HEK293 (cell line): Measurements from ENCODE around the gene PPM1F.

Experiments
- CTCF ChIA-PET: fragments of 350-600 bp; formaldehyde crosslinking; extraction: SDS; loops from one replicate; lab custom pipeline; 2021; ENCODE audit warnings: antibody characterized with exemption; lab: Yijun Ruan, JAX
- POLR2A ChIA-PET: fragments of 300-600 bp; formaldehyde crosslinking; extraction: SDS; loops from one replicate; lab custom pipeline; 2020; ENCODE audit warnings: antibody characterized with exemption, inconsistent platforms; lab: Yijun Ruan, JAX
- H3K27ac ChIP-seq: fragments of 200-500 bp; sonication (Bioruptor generic); 2 replicates; pipeline ENCODE4 v1.5.1; 2014; ENCODE audit warnings: low read depth, low read length, control low read depth, inconsistent platforms; ENCODE audit errors: extremely low read depth
- H3K36me3 ChIP-seq, 2 experiments: fragments of 200-500 bp in 1 of 2; sonication (Bioruptor generic) in 1 of 2; 1 replicate in 1 of 2; 2 replicates in 1 of 2; pipeline ENCODE4 v1.5.1; 2014 to 2017; ENCODE audit warnings: inconsistent platforms in 2 of 2, low read length in 2 of 2; ENCODE audit not compliant: control insufficient read depth in 2 of 2, insufficient read depth in 1 of 2
- H3K4me1 ChIP-seq: fragments of 200-500 bp; sonication (Bioruptor generic); 2 replicates; pipeline ENCODE4 v1.5.1; 2014; ENCODE audit warnings: mild to moderate bottlenecking, low read length, inconsistent platforms; ENCODE audit not compliant: control insufficient read depth, insufficient read depth
- H3K4me3 ChIP-seq: 2 replicates; pipeline ENCODE4 v1.5.1; 2011; ENCODE audit warnings: low read depth, mild to moderate bottlenecking, control low read depth, low read length, moderate library complexity
- H3K9me3 ChIP-seq: fragments of 200-500 bp; sonication (Bioruptor generic); 2 replicates; pipeline ENCODE4 v1.5.1; 2014; ENCODE audit warnings: low read depth, low read length, inconsistent platforms; ENCODE audit not compliant: control insufficient read depth, insufficient read depth
- GLIS1 ChIP-seq: fragments of 450-650 bp; formaldehyde crosslinking; IDR thresholded peaks from 2 replicates; pipeline ENCODE4 v1.5.1; 2016; ENCODE audit warnings: missing biosample characterization, missing genetic modification characterization
- GLIS2 ChIP-seq: fragments of 450-650 bp; formaldehyde crosslinking; IDR thresholded peaks from 2 replicates; pipeline ENCODE4 v1.5.1; 2016; ENCODE audit warnings: missing biosample characterization, missing genetic modification characterization
- HOXA7 ChIP-seq: sonication (generic); formaldehyde crosslinking; IDR thresholded peaks from 2 replicates; pipeline ENCODE4 v1.8.1; 2022; ENCODE audit warnings: missing genetic modification reagents, borderline replicate concordance
- OVOL3 ChIP-seq: fragments of 450-650 bp; formaldehyde crosslinking; IDR thresholded peaks from 2 replicates; pipeline ENCODE4 v1.5.1; 2016; ENCODE audit warnings: missing biosample characterization, missing genetic modification characterization
- SCRT1 ChIP-seq: fragments of 450-650 bp; formaldehyde crosslinking; IDR thresholded peaks from 2 replicates; pipeline ENCODE4 v1.5.1; 2016; ENCODE audit warnings: missing biosample characterization, missing genetic modification characterization, borderline replicate concordance
- WT1 ChIP-seq: fragments of 450-650 bp; formaldehyde crosslinking; IDR thresholded peaks from 2 replicates; pipeline ENCODE4 v1.5.1; 2016; ENCODE audit warnings: missing biosample characterization, missing genetic modification characterization
- ZFHX2 ChIP-seq: fragments of 450-650 bp; formaldehyde crosslinking; conservative IDR thresholded peaks from 2 replicates; pipeline ENCODE4 v1.5.1; 2016; ENCODE audit warnings: missing biosample characterization, missing genetic modification characterization
- ZIC2 ChIP-seq: fragments of 450-650 bp; formaldehyde crosslinking; IDR thresholded peaks from 2 replicates; pipeline ENCODE4 v1.5.1; 2016; ENCODE audit warnings: missing biosample characterization, missing genetic modification characterization
- ZNF16 ChIP-seq: fragments of 450-650 bp; formaldehyde crosslinking; IDR thresholded peaks from 2 replicates; pipeline ENCODE4 v1.5.1; 2016; ENCODE audit warnings: low read depth, missing biosample characterization, missing genetic modification characterization
- ZNF19 ChIP-seq: fragments of 450-650 bp; formaldehyde crosslinking; IDR thresholded peaks from 2 replicates; pipeline ENCODE4; 2016; ENCODE audit warnings: missing biosample characterization, missing genetic modification characterization, low read depth
- ZNF2 ChIP-seq: fragments of 450-650 bp; formaldehyde crosslinking; IDR thresholded peaks from 2 replicates; pipeline ENCODE4 v1.5.1; 2016; ENCODE audit warnings: missing biosample characterization, missing genetic modification characterization
- ZNF223 ChIP-seq: fragments of 450-650 bp; formaldehyde crosslinking; IDR thresholded peaks from 2 replicates; pipeline ENCODE4 v1.5.1; 2016; ENCODE audit warnings: missing biosample characterization, missing genetic modification characterization
- ZNF354C ChIP-seq: fragments of 450-650 bp; formaldehyde crosslinking; IDR thresholded peaks from 2 replicates; pipeline ENCODE4 v1.5.1; 2016; ENCODE audit warnings: missing biosample characterization, missing genetic modification characterization, low read depth, borderline replicate concordance
- ZNF423 ChIP-seq: fragments of 450-650 bp; formaldehyde crosslinking; IDR thresholded peaks from 2 replicates; pipeline ENCODE4 v1.5.1; 2016; ENCODE audit warnings: missing biosample characterization, missing genetic modification characterization
- ZNF433 ChIP-seq: fragments of 450-650 bp; formaldehyde crosslinking; IDR thresholded peaks from 2 replicates; pipeline ENCODE4 v1.5.1; 2016; ENCODE audit warnings: missing biosample characterization, missing genetic modification characterization, low read depth
- ZNF501 ChIP-seq: fragments of 450-650 bp; formaldehyde crosslinking; IDR thresholded peaks from 2 replicates; pipeline ENCODE4 v1.5.1; 2016; ENCODE audit warnings: missing biosample characterization, missing genetic modification characterization
- ZNF514 ChIP-seq: fragments of 450-650 bp; formaldehyde crosslinking; IDR thresholded peaks from 2 replicates; pipeline ENCODE4 v1.5.1; 2016; ENCODE audit warnings: missing biosample characterization, missing genetic modification characterization
- ZNF560 ChIP-seq: fragments of 450-650 bp; formaldehyde crosslinking; IDR thresholded peaks from 2 replicates; pipeline ENCODE4 v1.5.1; 2017; ENCODE audit warnings: missing biosample characterization, missing genetic modification characterization, borderline replicate concordance
- ZNF561 ChIP-seq: fragments of 450-650 bp; IDR thresholded peaks from 2 replicates; pipeline ENCODE4 v1.5.1; 2018; ENCODE audit warnings: missing biosample characterization, missing genetic modification characterization, borderline replicate concordance
- ZNF623 ChIP-seq: fragments of 450-650 bp; formaldehyde crosslinking; IDR thresholded peaks from 2 replicates; pipeline ENCODE4 v1.5.1; 2016; ENCODE audit warnings: missing biosample characterization, missing genetic modification characterization
- ZNF76 ChIP-seq: fragments of 450-650 bp; formaldehyde crosslinking; IDR thresholded peaks from 2 replicates; pipeline ENCODE4; 2016; ENCODE audit warnings: low read depth, missing biosample characterization, missing genetic modification characterization, borderline replicate concordance
- ZNF776 ChIP-seq: fragments of 450-650 bp; formaldehyde crosslinking; IDR thresholded peaks from 2 replicates; pipeline ENCODE4 v1.5.0; 2017; ENCODE audit warnings: missing biosample characterization, missing genetic modification characterization, borderline replicate concordance
- ZXDB ChIP-seq: fragments of 450-650 bp; formaldehyde crosslinking; IDR thresholded peaks from 2 replicates; pipeline ENCODE4 v1.5.1; 2016; ENCODE audit warnings: missing biosample characterization, missing genetic modification characterization
- TF ChIP-seq, protein P1 (sequence below): fragments of 450-650 bp; formaldehyde crosslinking; conservative IDR thresholded peaks from 2 replicates; pipeline ENCODE4 v1.5.1; 2016; ENCODE audit warnings: low read depth, missing biosample characterization, missing genetic modification characterization
- TF ChIP-seq, protein P2 (sequence below): fragments of 450-650 bp; formaldehyde crosslinking; IDR thresholded peaks from 2 replicates; pipeline ENCODE4 v1.5.1; 2016; ENCODE audit warnings: missing biosample characterization, missing genetic modification characterization

PPM1F gene

DNA sequence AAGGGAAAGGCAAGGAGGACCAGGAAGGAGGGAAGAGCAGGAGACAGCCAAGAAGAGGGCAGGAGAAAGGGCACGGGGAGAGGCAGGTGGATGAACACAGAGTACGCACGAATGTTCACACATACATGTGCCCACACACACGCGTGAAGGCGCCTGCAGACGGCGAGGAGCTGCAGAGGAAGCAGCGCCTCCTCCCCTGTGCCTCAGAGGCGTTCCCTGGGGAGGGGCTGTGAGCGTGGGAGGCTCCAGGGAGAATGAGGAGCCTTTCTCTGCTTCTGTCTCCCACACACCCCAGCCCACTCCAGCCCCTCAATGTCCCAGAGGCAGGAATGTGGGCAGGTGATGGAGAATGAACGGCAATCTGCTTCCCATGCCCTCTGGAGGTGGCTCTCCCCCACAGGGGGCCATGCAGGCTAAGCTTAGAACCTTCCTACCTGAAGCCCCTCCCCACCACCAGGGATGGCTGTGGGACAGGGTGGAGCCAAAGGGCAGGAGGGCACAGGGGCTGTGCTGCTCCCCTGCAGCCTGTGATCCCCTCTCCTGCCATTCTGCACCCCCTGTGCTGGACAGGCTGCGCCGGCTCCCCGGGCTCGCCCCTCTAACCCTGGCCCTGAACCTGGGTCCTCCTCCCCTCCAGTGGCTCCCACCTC, 25.3 kb downstream of the PPM1F start (continued):
- no peak for TF ChIP-seq ZNF76 (tag by site-specific recombination)
- no peak for TF ChIP-seq ZNF19 (tag by site-specific recombination)
- TF ChIP-seq ZNF560 = no peak
- no peak for TF ChIP-seq ZNF2 (tag by site-specific recombination)
- TF ChIP-seq ZNF16 (tag by site-specific recombination) = no peak
- TF ChIP-seq GLIS2 (tag by site-specific recombination) = peak; percentile 18
- TF ChIP-seq ZNF223 = no peak
- TF ChIP-seq ZNF501 (tag by site-specific recombination) = no peak
- no peak for TF ChIP-seq ZNF561 (tag by site-specific recombination)
- no peak for TF ChIP-seq HOXA7 (CRISPR knock-in tag)
- no peak for TF ChIP-seq SCRT1 (tag by site-specific recombination)
- no peak for TF ChIP-seq ZNF354C (tag by site-specific recombination)
- TF ChIP-seq ZNF623 (tag by site-specific recombination) = no peak
- no peak for TF ChIP-seq ZNF433 (tag by site-specific recombination)
- TF ChIP-seq, protein P1, sequence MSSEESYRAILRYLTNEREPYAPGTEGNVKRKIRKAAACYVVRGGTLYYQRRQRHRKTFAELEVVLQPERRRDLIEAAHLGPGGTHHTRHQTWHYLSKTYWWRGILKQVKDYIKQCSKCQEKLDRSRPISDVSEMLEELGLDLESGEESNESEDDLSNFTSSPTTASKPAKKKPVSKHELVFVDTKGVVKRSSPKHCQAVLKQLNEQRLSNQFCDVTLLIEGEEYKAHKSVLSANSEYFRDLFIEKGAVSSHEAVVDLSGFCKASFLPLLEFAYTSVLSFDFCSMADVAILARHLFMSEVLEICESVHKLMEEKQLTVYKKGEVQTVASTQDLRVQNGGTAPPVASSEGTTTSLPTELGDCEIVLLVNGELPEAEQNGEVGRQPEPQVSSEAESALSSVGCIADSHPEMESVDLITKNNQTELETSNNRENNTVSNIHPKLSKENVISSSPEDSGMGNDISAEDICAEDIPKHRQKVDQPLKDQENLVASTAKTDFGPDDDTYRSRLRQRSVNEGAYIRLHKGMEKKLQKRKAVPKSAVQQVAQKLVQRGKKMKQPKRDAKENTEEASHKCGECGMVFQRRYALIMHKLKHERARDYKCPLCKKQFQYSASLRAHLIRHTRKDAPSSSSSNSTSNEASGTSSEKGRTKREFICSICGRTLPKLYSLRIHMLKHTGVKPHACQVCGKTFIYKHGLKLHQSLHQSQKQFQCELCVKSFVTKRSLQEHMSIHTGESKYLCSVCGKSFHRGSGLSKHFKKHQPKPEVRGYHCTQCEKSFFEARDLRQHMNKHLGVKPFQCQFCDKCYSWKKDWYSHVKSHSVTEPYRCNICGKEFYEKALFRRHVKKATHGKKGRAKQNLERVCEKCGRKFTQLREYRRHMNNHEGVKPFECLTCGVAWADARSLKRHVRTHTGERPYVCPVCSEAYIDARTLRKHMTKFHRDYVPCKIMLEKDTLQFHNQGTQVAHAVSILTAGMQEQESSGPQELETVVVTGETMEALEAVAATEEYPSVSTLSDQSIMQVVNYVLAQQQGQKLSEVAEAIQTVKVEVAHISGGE (tag by site-specific recombination) = no peak
- no peak for TF ChIP-seq ZNF776
- TF ChIP-seq ZFHX2 (tag by site-specific recombination) = peak; percentile 99
- TF ChIP-seq ZXDB (tag by site-specific recombination) = no peak
- no peak for TF ChIP-seq ZNF514 (tag by site-specific recombination)

DNA sequence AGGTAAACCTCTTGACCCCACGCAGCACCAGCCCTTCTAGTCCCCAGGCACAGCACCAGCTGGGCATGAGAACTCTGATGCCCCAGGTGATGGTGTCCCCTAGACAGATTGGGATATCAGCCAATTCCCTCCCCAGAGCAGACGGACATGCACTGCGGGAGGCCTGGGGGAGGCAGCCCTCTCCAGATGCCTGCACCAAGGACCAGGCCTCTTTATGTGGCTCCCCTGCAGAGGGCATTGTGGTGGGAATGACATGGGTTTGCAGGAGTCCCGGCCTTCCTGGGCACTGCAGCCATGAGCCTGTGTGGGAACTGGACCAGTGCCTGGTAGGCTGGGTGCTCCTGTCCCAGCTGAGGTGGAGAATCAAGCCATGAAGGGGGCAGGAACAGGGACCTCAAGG, 25.9 kb downstream of the PPM1F start:
- peak; percentile 98 for TF ChIP-seq ZIC2 (tag by site-specific recombination)
- 0 out of 2 replicates have a peak, but pooled peaks have one; percentile 57 for TF ChIP-seq ZNF423 (tag by site-specific recombination)
- peak; percentile 45 for TF ChIP-seq WT1
- peak; percentile 100 for TF ChIP-seq GLIS1 (tag by site-specific recombination)
- TF ChIP-seq GLIS2 (tag by site-specific recombination) = peak; percentile 73; the same call in 1 of the 2 replicates
- TF ChIP-seq OVOL3 (tag by site-specific recombination) = no peak
- TF ChIP-seq, protein P2, sequence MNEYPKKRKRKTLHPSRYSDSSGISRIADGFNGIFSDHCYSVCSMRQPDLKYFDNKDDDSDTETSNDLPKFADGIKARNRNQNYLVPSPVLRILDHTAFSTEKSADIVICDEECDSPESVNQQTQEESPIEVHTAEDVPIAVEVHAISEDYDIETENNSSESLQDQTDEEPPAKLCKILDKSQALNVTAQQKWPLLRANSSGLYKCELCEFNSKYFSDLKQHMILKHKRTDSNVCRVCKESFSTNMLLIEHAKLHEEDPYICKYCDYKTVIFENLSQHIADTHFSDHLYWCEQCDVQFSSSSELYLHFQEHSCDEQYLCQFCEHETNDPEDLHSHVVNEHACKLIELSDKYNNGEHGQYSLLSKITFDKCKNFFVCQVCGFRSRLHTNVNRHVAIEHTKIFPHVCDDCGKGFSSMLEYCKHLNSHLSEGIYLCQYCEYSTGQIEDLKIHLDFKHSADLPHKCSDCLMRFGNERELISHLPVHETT (tag by site-specific recombination) = no peak
- TF ChIP-seq ZNF223 = 0 out of 2 replicates have a peak, but pooled peaks have one; percentile 32
- TF ChIP-seq, all 188 proteins: peak for 6
- Histone ChIP-seq H3K9me3 (no peaks in the 10 kb centered on the region), H3K4me3 (no peak overlapping the region), H3K4me1 (no peaks in the 10 kb centered on the region), H3K27ac (no peak overlapping the region), H3K36me3 (peaks cover 0 to 64% of the 10 kb centered on the region in 2 experiments; a peak in 2 of 3 replicates)
- ChIA-PET CTCF (no interaction called here), POLR2A (no interaction called here)
